Measurements from ENCODE around the gene FBXW10B.
A peak's percentile ranks its signal among the peaks of the same experiment; 100 is the strongest.
"Not testable (repeated sequence)": the region's sequence is repeated elsewhere in the genome, so short reads cannot be mapped to it uniquely, and the experiment has no call there.

FBXW10B gene, protein sequence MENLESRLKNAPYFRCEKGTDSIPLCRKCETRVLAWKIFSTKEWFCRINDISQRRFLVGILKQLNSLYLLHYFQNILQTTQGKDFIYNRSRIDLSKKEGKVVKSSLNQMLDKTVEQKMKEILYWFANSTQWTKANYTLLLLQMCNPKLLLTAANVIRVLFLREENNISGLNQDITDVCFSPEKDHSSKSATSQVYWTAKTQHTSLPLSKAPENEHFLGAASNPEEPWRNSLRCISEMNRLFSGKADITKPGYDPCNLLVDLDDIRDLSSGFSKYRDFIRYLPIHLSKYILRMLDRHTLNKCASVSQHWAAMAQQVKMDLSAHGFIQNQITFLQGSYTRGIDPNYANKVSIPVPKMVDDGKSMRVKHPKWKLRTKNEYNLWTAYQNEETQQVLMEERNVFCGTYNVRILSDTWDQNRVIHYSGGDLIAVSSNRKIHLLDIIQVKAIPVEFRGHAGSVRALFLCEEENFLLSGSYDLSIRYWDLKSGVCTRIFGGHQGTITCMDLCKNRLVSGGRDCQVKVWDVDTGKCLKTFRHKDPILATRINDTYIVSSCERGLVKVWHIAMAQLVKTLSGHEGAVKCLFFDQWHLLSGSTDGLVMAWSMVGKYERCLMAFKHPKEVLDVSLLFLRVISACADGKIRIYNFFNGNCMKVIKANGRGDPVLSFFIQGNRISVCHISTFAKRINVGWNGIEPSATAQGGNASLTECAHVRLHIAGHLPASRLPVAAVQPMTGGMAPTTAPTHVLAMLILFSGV

DNA sequence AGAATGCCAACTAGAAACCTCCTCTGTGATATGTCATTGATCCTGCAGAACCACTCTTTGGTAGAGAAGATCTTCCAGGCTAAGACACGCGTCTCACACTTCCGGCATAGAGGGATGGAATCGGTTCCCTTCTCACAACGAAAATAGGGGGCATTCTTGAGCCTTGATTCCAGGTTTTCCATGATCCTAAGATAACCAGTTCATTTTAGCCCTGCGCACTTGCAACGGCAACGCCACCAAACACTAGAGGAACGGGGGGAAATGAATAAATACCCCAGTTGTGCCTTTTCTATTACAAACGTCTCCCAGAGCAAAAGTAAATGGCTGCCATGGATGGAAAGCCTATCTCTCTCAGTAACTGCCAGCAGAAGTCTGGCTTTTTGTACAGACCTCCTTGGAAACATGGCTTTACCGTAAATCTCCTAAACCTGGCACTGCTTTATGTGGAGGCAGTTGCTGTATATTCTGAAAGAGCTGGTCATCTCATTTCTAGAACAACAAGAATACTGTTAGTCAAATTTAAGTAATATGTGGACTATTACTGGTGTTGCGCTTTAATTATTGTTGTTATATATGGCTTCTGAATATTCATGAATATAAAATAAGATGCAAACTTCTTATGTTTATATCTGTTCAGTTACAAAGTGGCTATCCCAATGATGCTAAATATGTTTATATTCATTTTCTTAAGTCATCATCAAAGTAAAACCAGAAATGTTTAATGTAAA lies at the start of gene FBXW10B:
FBXW10B (minus strand) TSS at position 374 of the 728 bp plus-strand sequence; CDS start at position 182, 192 bp downstream.
- not testable (repeated sequence) for DNase-seq

DNA sequence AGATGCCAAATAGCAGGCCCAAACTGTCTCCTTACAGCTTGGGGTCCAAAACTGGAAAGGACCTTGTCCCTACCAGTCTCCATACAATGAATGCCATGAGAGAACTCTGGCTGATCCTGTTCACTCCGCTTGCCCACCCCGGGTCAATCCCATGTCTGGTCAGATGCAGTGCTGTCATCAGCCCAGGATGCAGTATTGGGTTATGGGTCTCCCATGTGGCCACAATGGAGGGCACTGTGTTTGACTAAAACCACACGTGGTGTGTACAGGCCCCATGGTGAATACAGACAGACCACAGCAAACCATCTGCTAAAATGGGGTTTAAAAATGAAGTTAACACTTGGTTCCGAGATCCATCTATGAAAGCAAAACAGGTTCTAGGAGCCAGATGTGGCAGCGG lies 44.2 kb upstream of the FBXW10B start:
- no peak for DNase-seq
- no peak for TF ChIP-seq POLR2A (IDR thresholded peaks at IDR 0.05; ENCODE audit: low read length)
- no peak for TF ChIP-seq GATA1 (IDR thresholded peaks at IDR 0.05; ENCODE audit: low read depth, low read length)

DNA sequence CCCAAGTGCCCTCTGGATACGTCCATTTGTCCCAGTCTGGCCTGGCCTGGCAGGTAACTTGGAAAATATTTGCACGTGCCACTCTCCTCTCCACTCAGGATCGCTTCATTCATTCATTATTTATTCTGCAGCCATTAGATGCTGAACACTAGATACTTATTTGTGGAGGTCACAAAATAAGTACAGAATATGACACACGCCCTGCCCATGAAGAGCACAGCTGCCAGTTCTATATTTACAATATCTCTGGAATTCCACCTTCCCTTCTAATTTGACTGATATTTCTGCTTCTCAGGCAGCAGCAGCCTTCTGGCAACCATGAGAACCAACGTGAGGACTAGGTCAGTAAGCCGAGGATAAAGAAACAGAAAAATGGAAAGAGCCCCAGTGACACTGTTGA lies 43.7 kb upstream of the FBXW10B start:
- TF ChIP-seq POLR2A (IDR thresholded peaks at IDR 0.05; ENCODE audit: low read length) (no peak), GATA1 (IDR thresholded peaks at IDR 0.05; ENCODE audit: low read depth, low read length) (no peak)
- DNase-seq, result no peak

DNA sequence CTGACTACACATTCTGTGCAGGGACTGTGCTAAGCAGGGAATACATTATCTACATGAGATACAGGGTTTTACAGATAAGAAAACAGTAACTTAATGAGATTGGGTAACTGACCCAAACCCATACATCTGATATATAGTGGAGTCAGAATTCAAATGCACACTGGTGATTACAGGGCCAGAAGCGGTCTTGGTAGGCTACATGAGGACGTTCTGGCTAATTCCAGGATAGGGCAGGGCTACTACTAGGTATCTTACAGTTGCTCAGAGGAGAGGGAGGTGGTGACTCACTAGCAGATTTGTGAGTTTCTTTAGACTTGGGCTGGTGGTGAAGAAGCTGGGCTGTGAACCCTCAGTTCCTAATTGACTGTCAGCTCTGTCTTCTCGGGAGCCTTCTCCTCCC lies 43.2 kb upstream of the FBXW10B start:
- TF ChIP-seq POLR2A (IDR thresholded peaks at IDR 0.05; ENCODE audit: low read length) (no peak), GATA1 (IDR thresholded peaks at IDR 0.05; ENCODE audit: low read depth, low read length) (no peak)
- peak in 1 of 2 experiments; percentile 36 for DNase-seq

DNA sequence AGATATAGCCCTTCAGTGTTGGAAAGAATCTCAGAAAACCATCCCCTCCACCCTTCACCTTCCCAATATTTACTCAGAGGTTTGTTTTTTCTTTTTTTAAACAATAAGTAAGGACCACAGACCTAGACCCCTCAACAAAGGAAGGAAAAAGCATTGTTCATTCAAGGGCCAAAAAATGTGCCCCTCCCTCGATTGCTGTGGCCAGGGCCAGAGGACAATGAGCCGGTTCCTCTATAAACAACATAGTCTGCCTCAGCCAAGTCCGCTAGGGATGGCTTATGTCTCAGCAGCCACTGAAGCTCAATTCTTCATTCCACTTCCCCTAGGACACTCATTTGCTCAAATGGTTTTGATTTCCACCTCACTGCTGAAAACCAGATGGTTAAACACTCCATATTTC lies 40.6 kb upstream of the FBXW10B start:
- DNase-seq, result no peak
- TF ChIP-seq GATA1 (IDR thresholded peaks at IDR 0.05; ENCODE audit: low read depth, low read length), result no peak
- TF ChIP-seq POLR2A (IDR thresholded peaks at IDR 0.05; ENCODE audit: low read length), result no peak

DNA sequence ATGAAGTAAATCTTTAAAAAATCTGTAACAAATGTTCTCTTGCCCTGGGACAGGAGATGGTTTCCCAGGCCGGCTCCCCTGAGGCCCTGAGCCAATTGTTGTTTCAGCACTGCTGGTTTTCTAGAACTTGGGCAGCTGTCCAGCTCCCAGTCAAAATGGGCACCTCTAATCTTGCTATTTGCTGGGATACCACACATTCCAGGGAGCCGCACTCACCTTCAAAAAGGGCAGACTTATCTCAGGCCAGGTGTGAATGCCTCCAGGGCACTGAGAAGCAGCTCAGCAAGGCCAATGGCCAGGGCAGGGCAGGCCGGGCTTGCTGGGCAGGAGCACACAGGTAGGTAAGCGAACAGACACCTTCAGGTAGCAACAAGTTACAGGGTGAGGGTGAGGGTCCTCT lies 40.2 kb upstream of the FBXW10B start:
- DNase-seq, result no peak
- TF ChIP-seq POLR2A (IDR thresholded peaks at IDR 0.05; ENCODE audit: low read length) (no peak), GATA1 (IDR thresholded peaks at IDR 0.05; ENCODE audit: low read depth, low read length) (no peak)

DNA sequence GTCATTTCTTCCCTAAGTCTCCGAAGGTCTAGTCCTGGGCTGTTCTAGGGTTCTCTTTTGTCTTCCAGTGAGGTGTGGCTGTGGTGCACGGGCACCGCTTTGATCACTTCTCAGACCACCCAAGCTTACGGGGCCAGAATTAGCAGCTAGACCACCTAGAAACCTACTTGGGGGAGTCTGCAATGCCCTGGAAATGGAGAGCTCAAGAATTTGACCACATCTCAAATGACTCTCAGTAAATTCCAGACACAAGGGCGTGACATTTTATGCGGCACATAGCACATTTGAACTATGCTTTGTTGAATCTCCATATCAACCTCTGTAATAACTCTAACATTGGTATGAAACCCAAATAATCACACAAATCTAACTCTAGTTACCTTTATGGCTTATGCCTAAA lies 39.7 kb upstream of the FBXW10B start:
- no peak for DNase-seq
- no peak for TF ChIP-seq POLR2A (IDR thresholded peaks at IDR 0.05; ENCODE audit: low read length)
- no peak for TF ChIP-seq GATA1 (IDR thresholded peaks at IDR 0.05; ENCODE audit: low read depth, low read length)

DNA sequence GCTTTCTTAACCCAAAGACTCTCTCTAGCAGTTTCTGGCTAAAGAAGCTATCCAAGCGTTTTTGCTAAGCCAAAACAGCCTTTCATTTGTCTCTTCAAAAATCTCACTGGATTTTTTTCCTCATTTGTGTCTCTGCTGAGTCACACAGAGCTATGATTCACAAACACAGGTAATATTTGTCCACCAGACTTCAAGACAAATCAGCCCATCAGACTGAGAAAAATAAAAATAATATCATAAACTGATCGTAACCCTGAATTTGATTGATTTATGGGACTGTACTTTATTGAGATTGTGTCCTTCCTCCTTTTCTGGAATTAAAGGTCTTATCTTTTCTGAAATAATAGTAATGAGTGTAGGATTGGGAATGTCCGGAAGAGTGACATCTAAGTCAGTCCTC lies 38.8 kb upstream of the FBXW10B start:
- no peak for DNase-seq
- TF ChIP-seq POLR2A (IDR thresholded peaks at IDR 0.05; ENCODE audit: low read length), result no peak
- no peak for TF ChIP-seq GATA1 (IDR thresholded peaks at IDR 0.05; ENCODE audit: low read depth, low read length)

DNA sequence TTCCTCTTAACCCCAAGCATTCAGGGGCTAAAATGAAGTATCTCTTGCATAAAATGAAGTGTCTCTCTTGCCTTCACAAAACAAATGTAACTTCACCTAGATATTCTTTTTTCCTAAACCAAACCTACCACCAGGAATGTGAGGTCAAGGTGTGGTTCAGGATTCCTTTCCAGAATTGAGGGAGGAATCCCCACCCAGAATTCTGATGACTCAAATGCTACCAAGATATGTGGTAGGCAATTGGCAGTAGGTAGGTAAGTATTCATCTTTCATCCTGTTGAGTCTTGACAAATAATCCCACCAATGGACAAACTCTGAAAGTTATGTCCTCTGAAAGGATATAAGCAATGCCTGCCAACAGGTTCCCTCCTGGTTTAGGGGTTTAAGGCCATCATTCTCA lies 38.4 kb upstream of the FBXW10B start:
- TF ChIP-seq GATA1 (IDR thresholded peaks at IDR 0.05; ENCODE audit: low read depth, low read length), result no peak
- no peak for TF ChIP-seq POLR2A (IDR thresholded peaks at IDR 0.05; ENCODE audit: low read length)
- no peak for DNase-seq

DNA sequence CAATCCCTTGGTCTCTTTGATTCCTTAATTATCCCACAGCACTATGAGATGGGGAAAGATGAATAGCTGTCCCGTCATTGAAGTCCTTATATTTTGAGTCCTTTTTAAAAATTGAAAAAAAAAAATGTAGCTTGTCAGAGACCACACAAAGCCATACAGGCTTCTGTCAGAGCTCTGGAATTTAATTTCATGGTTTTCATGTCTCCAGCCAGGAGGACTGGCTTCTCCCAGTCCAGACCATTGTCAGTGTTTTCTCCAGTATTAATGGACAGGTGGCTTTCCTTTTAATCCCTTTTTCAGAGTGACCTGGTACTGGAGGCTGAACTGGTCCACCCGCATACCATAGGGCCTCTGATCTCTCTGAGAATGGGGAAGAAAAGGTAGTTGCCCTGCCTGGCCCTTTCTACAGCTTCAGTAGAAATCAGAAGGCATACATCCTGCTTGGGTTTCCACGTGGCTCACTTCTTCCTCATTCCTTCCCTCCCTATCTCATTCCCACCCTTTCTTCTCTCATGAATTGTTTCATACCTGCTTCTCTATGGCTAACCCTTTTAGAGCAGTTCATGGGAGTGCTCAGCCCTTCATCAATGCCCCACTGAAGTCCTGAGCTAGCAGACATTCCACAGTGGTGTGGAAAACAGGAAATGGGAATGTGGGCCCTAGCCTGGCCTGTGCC lies 35.5 kb upstream of the FBXW10B start:
- DNase-seq, result no peak
- TF ChIP-seq POLR2A (IDR thresholded peaks at IDR 0.05; ENCODE audit: low read length) (no peak), GATA1 (IDR thresholded peaks at IDR 0.05; ENCODE audit: low read depth, low read length) (no peak)

DNA sequence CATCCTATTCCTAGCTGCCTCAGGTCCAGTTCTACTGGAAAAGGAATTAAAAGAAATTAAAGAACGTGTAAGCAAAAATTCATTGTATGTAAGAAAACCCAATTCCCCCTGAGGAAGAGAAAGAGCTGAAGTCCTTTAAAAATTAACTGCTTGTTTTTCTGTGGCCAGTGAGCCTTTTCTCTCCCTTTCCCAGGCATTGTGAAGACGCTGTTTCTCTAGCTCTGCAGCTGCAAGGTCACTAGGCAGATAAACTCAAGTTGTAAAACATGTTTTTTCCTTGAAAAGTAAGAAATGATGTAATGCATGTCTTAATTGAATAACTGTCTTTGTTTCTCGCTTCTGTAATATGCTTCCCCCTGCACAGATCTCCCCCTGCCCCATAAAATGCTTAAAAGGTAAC lies 34.9 kb upstream of the FBXW10B start:
- DNase-seq, result not testable (repeated sequence)

DNA sequence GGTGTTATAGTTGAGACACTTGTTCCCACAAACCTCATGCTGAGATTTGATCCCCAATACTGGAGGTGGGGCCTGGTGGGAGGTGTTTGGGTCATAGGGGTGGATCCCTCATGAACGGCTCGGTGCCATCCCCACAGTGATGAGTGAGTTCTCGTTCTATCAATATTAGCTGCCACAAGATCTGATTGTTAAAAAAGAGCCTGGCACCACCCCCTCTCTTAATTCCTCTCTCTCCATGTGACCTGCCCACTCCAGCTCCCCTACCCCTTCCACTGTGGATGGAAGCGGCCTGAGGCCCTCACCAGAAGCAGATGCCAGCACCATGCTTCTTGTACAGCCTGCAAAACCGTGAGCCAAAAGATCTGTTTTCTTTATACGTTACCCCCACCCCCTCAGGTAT lies 33.5 kb upstream of the FBXW10B start:
- no peak for TF ChIP-seq POLR2A (IDR thresholded peaks at IDR 0.05; ENCODE audit: low read length)
- no peak for TF ChIP-seq GATA1 (IDR thresholded peaks at IDR 0.05; ENCODE audit: low read depth, low read length)
- DNase-seq, result no peak

DNA sequence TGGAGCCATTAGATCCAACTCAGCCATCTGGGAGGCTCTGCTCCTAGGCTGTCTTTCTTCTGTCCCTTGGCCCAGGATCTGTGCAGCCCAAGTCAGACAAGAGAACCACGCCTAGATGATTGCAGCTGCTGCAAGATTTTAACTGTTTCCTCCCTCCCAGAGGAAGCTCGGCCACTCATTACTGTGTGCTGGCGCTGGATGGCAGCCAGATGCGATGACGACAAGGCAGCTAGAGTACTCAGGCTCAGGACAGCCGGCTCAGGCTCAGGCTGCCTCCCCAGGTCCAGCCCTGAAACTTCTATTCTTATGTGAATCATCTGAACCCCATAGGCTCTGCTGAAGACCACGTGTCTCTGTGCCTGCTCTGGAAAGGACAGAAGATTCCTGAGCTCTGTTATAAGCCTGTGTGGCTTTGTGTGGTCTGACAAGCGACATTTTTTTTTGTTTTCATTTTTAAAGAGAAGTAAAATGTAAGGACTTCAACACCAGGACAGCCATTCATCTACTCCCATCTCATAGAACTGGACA lies 32.1 kb upstream of the FBXW10B start:
- DNase-seq, result peak; percentile 89 to 92
- TF ChIP-seq POLR2A (IDR thresholded peaks at IDR 0.05; ENCODE audit: low read length) (no peak), GATA1 (IDR thresholded peaks at IDR 0.05; ENCODE audit: low read depth, low read length) (no peak)

Data from erythroblast (primary cell).